SU-DHL-6 (cell line): Measurements from ENCODE around the gene SELENOT.

Experiments used
- H2AFZ ChIP-seq: fragments of 200-600 bp; sonication (generic); 2 replicates; pipeline ENCODE4 v1.6.1; 2014; ENCODE audit warnings: low read depth, mild to moderate bottlenecking, moderate library complexity, mixed read lengths, antibody characterized with exemption, low read length; ENCODE audit not compliant: severe bottlenecking
- H3F3A ChIP-seq: fragments of 200-600 bp; shearing (Covaris generic); 2 replicates; pipeline ENCODE4 v1.6.0; 2016; ENCODE audit warnings: antibody characterized with exemption, mild to moderate bottlenecking; ENCODE audit not compliant: insufficient read depth
- H3K27ac ChIP-seq: fragments of 200-600 bp; sonication (generic); 2 replicates; pipeline ENCODE4 v1.5.1; 2016; ENCODE audit warnings: low read depth, mild to moderate bottlenecking, low read length, moderate library complexity, mixed read lengths
- H3K27me3 ChIP-seq: fragments of 200-600 bp; sonication (generic), shearing (Covaris generic); 2 replicates; pipeline ENCODE4 v1.6.0; 2014; ENCODE audit warnings: mild to moderate bottlenecking, low read length
- H3K36me3 ChIP-seq: fragments of 200-600 bp; sonication (generic); 2 replicates; pipeline ENCODE4 v1.6.1; 2014; ENCODE audit warnings: mild to moderate bottlenecking, low read length, mixed read lengths
- H3K4me2 ChIP-seq: fragments of 300-600, 200-600 bp; shearing (Covaris generic), sonication (generic); 2 replicates; pipeline ENCODE4 v1.6.0; 2014; ENCODE audit warnings: low read length, low read depth, mild to moderate bottlenecking; ENCODE audit not compliant: poor library complexity, severe bottlenecking
- H3K4me3 ChIP-seq: fragments of 200-600 bp; sonication (generic); 2 replicates; pipeline ENCODE4 v1.5.1; 2014; ENCODE audit warnings: antibody characterized with exemption, low read length, mild to moderate bottlenecking, mixed read lengths; ENCODE audit not compliant: insufficient read depth, poor library complexity, severe bottlenecking
- H3K79me2 ChIP-seq: fragments of 200-600 bp; sonication (generic); 2 replicates; pipeline ENCODE4 v1.6.1; 2014; ENCODE audit warnings: mild to moderate bottlenecking, low read length, moderate library complexity; ENCODE audit not compliant: insufficient read depth
- H3K9ac ChIP-seq: fragments of 200-600 bp; sonication (generic); 2 replicates; pipeline ENCODE4 v1.7.0; 2014; ENCODE audit warnings: mild to moderate bottlenecking, low read length
- H3K9me2 ChIP-seq: fragments of 200-600 bp; sonication (generic); replicated peaks from 2 replicates; pipeline ENCODE4 v1.6.1; 2014; ENCODE audit warnings: low read length; ENCODE audit not compliant: insufficient read depth
- H3K9me3 ChIP-seq: fragments of 200-600 bp; sonication (generic); 2 replicates; pipeline ENCODE4 v1.6.1; 2014; ENCODE audit warnings: low read length, mixed read lengths; ENCODE audit not compliant: insufficient read depth
- H4K20me1 ChIP-seq: fragments of 200-600 bp; sonication (generic); 2 replicates; pipeline ENCODE4 v1.6.1; 2014; ENCODE audit warnings: low read depth, mild to moderate bottlenecking, antibody characterized with exemption, low read length, moderate library complexity, mixed read lengths
- EZH2phosphoT487 ChIP-seq: fragments of 200-600 bp; sonication (generic), shearing (Covaris generic); conservative IDR thresholded peaks from 2 replicates; pipeline ENCODE4 v1.6.1; 2018; ENCODE audit warnings: mild to moderate bottlenecking, antibody characterized with exemption, low read length, moderate library complexity, mixed read lengths
- TF ChIP-seq, protein P1 (sequence below): fragments of 200-600 bp; sonication (generic); IDR thresholded peaks from one replicate; pipeline ENCODE4 v1.5.1; 2017; ENCODE audit warnings: antibody characterized with exemption, mild to moderate bottlenecking, low read length, moderate library complexity; ENCODE audit not compliant: insufficient read depth, poor library complexity, severe bottlenecking

Gene SELENOT

DNA sequence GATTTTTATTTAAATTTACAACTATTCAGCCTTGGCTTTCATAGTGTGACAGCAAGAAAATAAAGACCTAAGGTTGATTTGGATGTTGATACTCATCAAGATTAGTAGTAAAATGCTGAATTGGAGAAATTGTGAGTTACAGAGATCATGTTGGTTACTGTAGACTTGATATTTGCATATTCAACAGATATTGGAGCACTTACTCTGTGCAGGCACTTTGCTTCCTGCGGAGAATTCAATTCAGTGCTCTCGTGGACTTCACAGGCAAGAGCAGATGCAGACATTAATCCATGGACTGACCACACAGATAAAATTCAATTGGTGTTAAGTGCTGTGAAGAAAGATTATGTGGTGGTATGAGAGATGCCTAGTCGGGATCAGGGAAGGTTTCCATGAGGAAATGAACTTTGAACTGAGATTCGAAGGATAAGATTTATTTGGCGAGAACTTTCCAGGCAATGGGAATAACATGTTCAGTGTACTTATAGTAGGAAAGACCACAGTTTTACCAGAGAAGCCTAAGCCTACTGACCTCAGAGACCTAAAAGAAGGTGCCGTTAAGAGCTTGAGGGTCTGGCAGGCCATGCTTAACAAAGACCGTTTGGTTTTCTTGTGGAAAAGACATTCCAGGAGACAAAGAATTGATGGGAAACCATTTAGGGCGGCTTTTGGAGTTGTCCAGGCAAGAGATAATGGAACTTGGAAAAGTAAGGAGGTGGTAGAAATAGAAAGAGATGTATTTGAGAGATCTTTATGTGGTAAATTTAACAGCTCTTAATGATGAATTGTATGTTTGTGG, 4.3 kb downstream of the SELENOT start:
- Histone ChIP-seq H3K27me3 (no peaks in the 10 kb centered on the region), H3K36me3 (peaks cover 29% of the 10 kb centered on the region), H3K4me2 (peak overlapping the region; percentile 98), H3K9ac (peak overlapping the region; percentile 20), H3K27ac (peak overlapping the region; percentile 92), H3K79me2 (peaks cover 97% of the 10 kb centered on the region), H3F3A (peaks cover 35% of the 10 kb centered on the region), H3K9me3 (no peaks in the 10 kb centered on the region), H3K9me2 (no peaks in the 10 kb centered on the region), H2AFZ (no peak overlapping the region), H4K20me1 (peaks cover 42% of the 10 kb centered on the region), H3K4me3 (peak overlapping the region; percentile 99)
- TF ChIP-seq, protein P1, sequence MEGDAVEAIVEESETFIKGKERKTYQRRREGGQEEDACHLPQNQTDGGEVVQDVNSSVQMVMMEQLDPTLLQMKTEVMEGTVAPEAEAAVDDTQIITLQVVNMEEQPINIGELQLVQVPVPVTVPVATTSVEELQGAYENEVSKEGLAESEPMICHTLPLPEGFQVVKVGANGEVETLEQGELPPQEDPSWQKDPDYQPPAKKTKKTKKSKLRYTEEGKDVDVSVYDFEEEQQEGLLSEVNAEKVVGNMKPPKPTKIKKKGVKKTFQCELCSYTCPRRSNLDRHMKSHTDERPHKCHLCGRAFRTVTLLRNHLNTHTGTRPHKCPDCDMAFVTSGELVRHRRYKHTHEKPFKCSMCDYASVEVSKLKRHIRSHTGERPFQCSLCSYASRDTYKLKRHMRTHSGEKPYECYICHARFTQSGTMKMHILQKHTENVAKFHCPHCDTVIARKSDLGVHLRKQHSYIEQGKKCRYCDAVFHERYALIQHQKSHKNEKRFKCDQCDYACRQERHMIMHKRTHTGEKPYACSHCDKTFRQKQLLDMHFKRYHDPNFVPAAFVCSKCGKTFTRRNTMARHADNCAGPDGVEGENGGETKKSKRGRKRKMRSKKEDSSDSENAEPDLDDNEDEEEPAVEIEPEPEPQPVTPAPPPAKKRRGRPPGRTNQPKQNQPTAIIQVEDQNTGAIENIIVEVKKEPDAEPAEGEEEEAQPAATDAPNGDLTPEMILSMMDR = no peak
- TF ChIP-seq EZH2phosphoT487 = no peak

GRCh38 chr3:150609988-150610387, 6.9 kb downstream of the SELENOT start:
- H4K20me1 ChIP-seq = peaks cover 57% of the 10 kb centered on the region
- peak overlapping the region; percentile 98 for H3K4me2 ChIP-seq

DNA sequence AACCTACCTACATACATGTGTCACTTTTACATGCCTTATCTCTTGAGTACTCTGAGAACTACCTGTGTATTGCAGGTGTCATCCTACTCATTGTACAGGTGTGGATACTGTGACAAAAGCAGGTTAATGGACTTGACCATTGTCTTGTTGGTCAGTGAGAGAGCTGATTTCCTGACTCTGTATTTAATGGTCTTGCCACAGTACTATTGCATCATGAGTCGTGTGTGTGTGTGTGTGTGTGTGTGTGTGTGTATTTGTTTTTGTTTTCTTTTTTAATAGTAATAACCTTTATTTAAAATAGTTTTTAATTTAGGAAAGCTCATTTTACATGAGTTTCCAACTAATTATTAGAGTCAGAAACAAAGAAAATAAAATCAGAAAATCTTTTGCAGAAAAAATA, 7.7 kb downstream of the SELENOT start:
- Histone ChIP-seq H3K36me3 (peaks cover 35% of the 10 kb centered on the region), H3K4me3 (no peak overlapping the region), H3K4me2 (peak overlapping the region; percentile 98)

More at GRCh38 chr3:150609988-150610387, 6.9 kb downstream of the SELENOT start:
- Histone ChIP-seq H3K4me3 (no peak overlapping the region), H3K9ac (no peak overlapping the region), H3K9me2 (no peaks in the 10 kb centered on the region), H3K27ac (no peak overlapping the region), H3K36me3 (peaks cover 43% of the 10 kb centered on the region), H3F3A (peaks cover 25% of the 10 kb centered on the region), H2AFZ (no peak overlapping the region), H3K27me3 (no peaks in the 10 kb centered on the region), H3K9me3 (no peaks in the 10 kb centered on the region), H3K79me2 (peaks cover 96% of the 10 kb centered on the region)
- no peak for TF ChIP-seq EZH2phosphoT487
- TF ChIP-seq, protein P1 = no peak

More for the DNA sequence above, 7.7 kb downstream of the SELENOT start:
- Histone ChIP-seq H3K79me2 (peaks cover 88% of the 10 kb centered on the region), H4K20me1 (peaks cover 53% of the 10 kb centered on the region), H3K9ac (no peak overlapping the region), H2AFZ (no peak overlapping the region), H3F3A (peaks cover 17% of the 10 kb centered on the region), H3K27me3 (no peaks in the 10 kb centered on the region), H3K9me3 (no peaks in the 10 kb centered on the region), H3K27ac (no peak overlapping the region), H3K9me2 (no peaks in the 10 kb centered on the region)
- TF ChIP-seq EZH2phosphoT487 = no peak
- TF ChIP-seq, protein P1 = no peak
